Measurements from ENCODE around the gene TMEM237. TPM values are rescaled to one million over a fixed set of nuclear protein-coding genes. Genes with fewer than 3 reads are reported as not detected.
A peak's percentile ranks its signal among the peaks of the same experiment; 100 is the strongest.

Gene TMEM237
- total RNA-seq, 2 donors from 2014 or later: 27.8 to 30.8 TPM

GRCh38 chr2:201644001-201644400, 698 bp upstream of the TMEM237 start:
- intact Hi-C loops (cut with DNase I): no loop called here

GRCh38 chr2:201642579-201643215, 606 bp downstream of the TMEM237 start:
- peak; percentile 95 for DNase-seq (ENCODE audit: low spot score)
- intact Hi-C loops (cut with DNase I): no loop called here

More at GRCh38 chr2:201644001-201644400, 698 bp upstream of the TMEM237 start:
- DNase-seq (ENCODE audit: low spot score): no peak

GRCh38 chr2:201642086-201642578, 1.2 kb downstream of the TMEM237 start:
- intact Hi-C loops (cut with DNase I): no loop called here
- DNase-seq (ENCODE audit: low spot score): no peak

GRCh38 chr2:201639205-201639604, 4.1 kb downstream of the TMEM237 start:
- intact Hi-C loops (cut with DNase I): loop anchor here in 1 of 2 donors (5.0 kb wide), 1 partner anchor 133 kb away; no protein-coding TSS in a partner anchor
- no peak for DNase-seq (ENCODE audit: low spot score)

GRCh38 chr2:201638326-201638725, 5.0 kb downstream of the TMEM237 start:
- DNase-seq (ENCODE audit: low spot score): no peak
- intact Hi-C loops (cut with DNase I): loop anchor here in 1 of 2 donors (5.0 kb wide), 1 partner anchor 134 kb away; no protein-coding TSS in a partner anchor

- DNase-seq (ENCODE audit: low spot score): no peak
- intact Hi-C loops (cut with DNase I): no loop called here
Measured at GRCh38 chr2:201633661-201634249, 9.5 kb downstream of the TMEM237 start.

- intact Hi-C loops (cut with DNase I): no loop called here
- DNase-seq (ENCODE audit: low spot score): no peak
Measured at GRCh38 chr2:201631041-201631440, 12.3 kb downstream of the TMEM237 start.

GRCh38 chr2:201630577-201630976, 12.7 kb downstream of the TMEM237 start:
- no peak for DNase-seq (ENCODE audit: low spot score)
- intact Hi-C loops (cut with DNase I): no loop called here

GRCh38 chr2:201628545-201628944, 14.8 kb downstream of the TMEM237 start:
- intact Hi-C loops (cut with DNase I): no loop called here
- DNase-seq (ENCODE audit: low spot score): no peak

GRCh38 chr2:201622306-201622970, 20.9 kb downstream of the TMEM237 start:
- intact Hi-C loops (cut with DNase I): no loop called here
- DNase-seq (ENCODE audit: low spot score): no peak

- intact Hi-C loops (cut with DNase I): no loop called here
- no peak for DNase-seq (ENCODE audit: low spot score)
Measured at GRCh38 chr2:201621293-201621999, 21.9 kb downstream of the TMEM237 start.

- DNase-seq (ENCODE audit: low spot score): peak; percentile 93
- intact Hi-C loops (cut with DNase I): loop anchor here in 1 of 2 donors (2.0 kb wide), 1 partner anchor 458 kb away; no protein-coding TSS in a partner anchor
Measured at GRCh38 chr2:201618744-201619662, 24.3 kb downstream of the TMEM237 start.

GRCh38 chr2:201608021-201608420, 35.3 kb downstream of the TMEM237 start:
- intact Hi-C loops (cut with DNase I): no loop called here
- DNase-seq (ENCODE audit: low spot score): no peak

GRCh38 chr2:201607568-201607967, 35.7 kb downstream of the TMEM237 start:
- intact Hi-C loops (cut with DNase I): no loop called here
- DNase-seq (ENCODE audit: low spot score): no peak

GRCh38 chr2:201600906-201601305, 42.4 kb downstream of the TMEM237 start:
- no peak for DNase-seq (ENCODE audit: low spot score)
- intact Hi-C loops (cut with DNase I): no loop called here

GRCh38 chr2:201597397-201597796, 45.9 kb downstream of the TMEM237 start:
- intact Hi-C loops (cut with DNase I): no loop called here
- DNase-seq (ENCODE audit: low spot score): no peak

- no peak for DNase-seq (ENCODE audit: low spot score)
- intact Hi-C loops (cut with DNase I): no loop called here
Measured at GRCh38 chr2:201580486-201580885, 62.8 kb downstream of the TMEM237 start.

GRCh38 chr2:201579536-201579935, 63.8 kb downstream of the TMEM237 start:
- no peak for DNase-seq (ENCODE audit: low spot score)
- intact Hi-C loops (cut with DNase I): no loop called here

GRCh38 chr2:201575971-201576370, 67.3 kb downstream of the TMEM237 start:
- intact Hi-C loops (cut with DNase I): no loop called here
- no peak for DNase-seq (ENCODE audit: low spot score)
